NCI-H1048 (cell line): ENCODE measurements around the gene GLRX.
"Not testable (repeated sequence)": the region's sequence is repeated elsewhere in the genome, so short reads cannot be mapped to it uniquely, and the experiment has no call there.

Experiments used
- DNase-seq: peaks from one replicate; lab custom pipeline; 2025; lab: John Stamatoyannopoulos, UW

The GLRX gene, protein sequence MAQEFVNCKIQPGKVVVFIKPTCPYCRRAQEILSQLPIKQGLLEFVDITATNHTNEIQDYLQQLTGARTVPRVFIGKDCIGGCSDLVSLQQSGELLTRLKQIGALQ

DNA sequence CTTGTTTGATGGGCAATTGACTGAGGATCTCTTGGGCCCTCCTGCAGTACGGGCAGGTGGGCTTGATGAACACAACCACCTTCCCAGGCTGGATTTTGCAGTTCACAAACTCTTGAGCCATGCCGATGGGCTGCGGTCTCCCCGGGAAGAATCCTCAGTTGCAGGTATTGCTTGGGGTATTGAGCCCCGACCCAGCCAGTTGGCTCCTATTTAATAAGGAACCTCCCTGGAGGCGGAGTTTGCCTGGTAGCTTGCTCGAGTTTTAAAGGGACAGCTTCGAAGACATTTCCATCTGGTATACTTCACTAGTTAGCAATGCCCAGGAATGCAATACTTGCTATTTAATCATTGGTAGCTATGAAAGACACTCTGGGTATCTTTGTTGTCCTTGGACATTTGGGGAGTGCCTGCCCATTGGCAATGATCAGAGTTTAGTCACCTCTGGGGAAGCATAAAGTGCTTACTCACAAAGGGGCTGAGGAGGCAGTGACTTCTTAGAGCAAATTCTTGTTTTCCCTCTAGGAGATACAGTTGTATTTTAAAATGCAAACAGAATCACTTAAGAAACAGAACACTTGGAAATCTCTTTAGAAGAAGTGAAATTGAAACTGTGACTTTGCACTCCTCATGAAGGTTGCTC, at the start of gene GLRX:
Gene GLRX (minus strand): TSS at position 185 of the 640 bp plus-strand sequence. CDS start 64 bp downstream, at position 121.
- no peak for DNase-seq

DNA sequence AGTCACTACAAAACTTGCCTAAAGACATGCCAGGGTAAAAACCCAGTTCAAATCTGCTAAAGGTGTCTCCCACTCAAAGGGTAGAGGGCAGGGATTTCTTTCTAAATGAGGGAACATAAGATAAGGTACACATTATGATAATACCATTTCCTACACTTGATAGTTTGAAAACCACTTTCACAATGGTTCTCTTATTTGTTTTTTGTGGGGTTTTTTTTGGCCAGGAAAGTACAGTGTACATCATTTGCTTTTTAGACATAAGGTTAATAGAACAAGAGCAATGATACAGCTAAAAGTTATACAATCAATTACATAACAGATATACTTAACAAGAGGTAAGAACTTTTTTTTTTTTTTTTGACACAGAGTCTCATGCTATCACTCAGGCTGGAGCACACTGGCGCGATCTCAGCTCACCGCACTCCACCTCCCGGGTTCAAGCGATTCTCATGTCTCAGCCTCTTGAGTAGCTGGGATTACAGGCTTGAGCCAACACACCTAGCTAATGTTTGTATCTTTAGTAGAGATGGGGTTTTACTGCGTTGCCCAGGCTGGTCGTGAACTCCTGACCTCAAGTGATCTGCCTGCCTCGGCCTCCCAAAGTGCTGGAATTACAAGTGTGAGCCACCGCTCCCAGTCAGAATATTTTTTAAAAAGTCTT, 48.8 kb upstream of the GLRX start:
- DNase-seq: no peak

DNA sequence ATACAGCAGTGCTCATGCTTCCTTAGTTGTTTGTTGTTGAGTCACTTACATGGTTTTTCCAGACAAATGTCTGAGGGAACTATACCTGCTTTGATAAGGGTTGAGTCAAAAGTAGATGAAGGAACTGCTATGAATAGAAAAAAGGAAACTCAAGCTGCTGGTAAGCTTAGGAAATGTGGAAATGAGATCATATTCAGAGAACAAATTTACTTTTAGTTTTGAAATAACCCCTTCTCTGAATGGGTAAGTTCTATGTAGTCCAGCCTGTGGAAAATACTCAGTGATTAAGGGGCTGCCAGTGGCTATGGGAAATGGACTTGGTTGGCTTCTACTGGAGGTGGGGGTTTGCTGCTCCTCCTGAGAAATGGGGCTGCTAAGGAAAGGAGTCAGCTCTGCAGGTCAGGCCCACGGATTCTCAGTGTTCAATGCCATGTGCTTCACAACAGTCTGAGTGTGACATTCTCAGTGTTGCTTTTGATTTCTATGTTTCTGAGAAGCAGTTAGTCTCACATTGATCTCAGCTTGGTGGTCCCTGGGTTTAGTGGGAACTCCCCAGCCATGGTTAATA, 47.7 kb upstream of the GLRX start:
- DNase-seq: no peak

DNA sequence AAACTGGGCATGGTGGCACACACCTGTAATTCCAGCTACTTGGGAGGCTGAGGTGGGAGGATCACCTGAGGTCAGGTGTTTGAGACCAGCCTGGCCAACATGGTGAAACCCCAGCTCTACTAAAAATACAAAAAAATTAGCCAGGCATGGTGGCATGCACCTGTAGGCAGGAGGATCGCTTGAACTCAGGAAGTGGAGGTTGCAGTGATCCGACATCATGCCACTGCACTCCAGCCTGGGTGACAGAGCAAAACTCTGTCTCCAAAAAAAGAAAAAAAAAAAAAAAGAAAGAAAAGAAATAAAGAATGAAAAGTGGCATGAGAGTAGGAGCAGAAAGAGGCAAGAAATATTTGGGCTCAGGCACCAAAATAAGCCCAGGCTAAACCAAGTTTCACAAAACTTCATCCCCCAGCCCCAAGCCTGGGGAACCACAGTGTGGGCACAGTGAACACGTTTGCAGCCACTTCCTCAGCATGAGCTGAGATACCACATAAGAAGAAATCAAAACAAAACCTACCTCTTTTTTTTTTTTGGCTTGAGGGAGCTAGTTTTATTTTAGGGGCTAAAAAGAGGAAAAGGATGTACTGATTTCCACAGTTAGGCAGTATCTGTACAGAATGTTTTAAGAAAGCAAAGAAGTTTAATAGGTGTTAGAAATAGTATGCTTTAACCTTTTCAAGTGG, 46.8 kb upstream of the GLRX start:
- not testable (repeated sequence) for DNase-seq

DNA sequence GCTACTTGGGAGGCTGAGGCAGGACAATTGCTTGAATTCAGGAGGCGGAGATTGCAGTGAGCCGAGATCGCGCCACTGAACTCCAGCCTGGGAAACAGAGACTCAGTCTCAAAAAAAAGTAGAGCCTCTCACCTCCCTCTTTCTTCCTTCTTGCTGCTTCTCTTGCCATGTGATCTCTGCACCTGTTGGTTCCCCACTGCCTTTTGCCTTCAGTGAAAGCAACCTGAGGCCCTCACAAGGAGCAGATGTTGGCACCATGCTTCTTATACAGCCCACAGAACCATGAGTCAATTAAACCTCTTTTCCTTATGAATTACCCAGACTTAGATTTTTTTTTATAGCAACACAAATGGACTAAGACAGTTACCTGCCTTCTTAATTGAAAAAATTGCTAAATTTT, 45.6 kb upstream of the GLRX start:
- no peak for DNase-seq

DNA sequence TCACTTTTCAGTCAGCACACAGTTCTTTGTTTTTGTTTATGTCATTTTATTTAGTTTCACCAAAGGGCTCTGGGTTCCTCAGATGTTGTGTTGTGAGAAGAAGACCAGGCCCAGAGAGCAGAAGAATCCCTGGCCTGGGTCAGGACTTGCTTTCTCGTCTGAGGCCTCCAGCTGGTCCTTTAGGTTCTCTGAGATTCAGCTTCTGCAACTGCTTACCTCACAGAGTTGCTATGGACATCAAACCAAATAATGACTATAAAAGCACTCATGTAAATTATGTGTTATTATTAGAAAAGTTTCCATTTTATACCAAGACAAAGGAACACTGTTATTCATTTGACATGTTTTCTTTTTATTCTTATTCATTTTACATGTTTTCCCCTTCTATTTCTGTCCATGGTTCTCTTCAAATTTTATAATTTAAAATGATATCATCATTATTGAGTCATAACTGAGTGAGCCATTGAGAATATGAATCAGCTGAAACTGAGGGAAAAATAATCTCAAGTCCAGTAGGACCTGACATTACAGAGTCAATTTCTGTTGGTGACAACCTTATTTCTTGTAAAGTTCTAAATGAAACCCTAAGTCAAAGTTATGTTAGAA, 44.0 kb upstream of the GLRX start:
- DNase-seq: no peak

DNA sequence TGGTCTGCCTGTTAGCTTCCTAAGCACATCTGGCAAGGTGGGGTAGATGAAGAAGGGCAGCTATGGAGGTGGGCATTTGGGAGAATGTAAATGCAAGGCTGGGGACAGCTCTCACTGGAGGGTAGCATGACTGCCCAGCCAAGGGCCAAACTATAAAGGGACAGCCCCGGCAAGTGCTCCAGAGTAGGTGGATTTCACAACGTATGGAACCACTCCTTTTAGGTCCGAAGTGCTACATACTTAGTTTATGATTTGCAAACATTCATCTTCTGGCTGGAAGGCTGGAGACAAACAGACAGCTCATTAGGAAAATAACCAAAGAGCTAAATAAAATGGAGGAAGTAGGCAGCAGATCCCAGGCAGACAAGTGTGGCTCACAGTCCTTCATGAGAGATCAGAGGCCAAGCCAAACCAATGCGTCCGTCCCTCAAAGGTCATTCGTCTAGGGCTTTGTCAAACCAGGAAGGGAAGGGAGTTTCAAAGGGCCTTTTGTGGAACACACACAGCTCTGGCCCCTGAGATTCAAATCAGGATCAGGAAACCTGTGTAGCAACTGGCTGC, 42.5 kb upstream of the GLRX start:
- DNase-seq: no peak

DNA sequence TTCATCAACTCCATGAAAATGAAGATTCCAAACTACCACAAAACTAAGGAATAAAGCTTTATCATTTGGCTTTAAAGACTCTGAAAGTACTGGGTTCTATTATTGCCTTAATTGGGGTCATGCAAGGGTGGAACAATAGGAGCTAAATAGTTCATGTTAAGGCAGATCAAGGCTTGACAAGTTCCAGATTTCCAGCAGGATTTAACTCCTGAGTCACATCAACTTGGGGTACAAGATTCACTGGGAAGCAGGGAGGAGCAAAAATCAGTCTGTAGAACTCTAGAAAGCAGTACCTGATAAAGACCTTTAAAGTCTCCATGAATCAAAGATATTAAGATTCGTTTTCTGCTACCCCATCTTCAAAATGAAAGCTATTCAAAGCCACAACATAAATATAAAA, 41.9 kb upstream of the GLRX start:
- no peak for DNase-seq

DNA sequence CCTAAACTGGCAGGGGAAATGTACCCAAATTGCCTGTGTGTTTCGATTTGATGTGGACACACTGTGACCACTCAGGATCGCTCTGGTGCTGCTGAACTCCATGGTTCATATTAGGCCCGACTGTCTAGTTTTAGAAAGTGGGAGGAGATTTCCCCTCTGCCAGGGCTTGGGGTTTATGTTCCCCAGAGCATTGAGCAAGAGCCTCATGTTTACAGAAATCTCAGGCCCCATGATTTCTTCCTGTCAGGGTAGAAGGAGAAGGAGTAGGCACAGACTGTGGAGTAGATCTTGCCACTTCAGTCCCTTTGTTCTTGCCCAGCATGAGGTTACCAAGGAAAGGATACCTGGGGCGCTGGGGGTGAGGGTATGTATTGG, 40.8 kb upstream of the GLRX start:
- DNase-seq: no peak

DNA sequence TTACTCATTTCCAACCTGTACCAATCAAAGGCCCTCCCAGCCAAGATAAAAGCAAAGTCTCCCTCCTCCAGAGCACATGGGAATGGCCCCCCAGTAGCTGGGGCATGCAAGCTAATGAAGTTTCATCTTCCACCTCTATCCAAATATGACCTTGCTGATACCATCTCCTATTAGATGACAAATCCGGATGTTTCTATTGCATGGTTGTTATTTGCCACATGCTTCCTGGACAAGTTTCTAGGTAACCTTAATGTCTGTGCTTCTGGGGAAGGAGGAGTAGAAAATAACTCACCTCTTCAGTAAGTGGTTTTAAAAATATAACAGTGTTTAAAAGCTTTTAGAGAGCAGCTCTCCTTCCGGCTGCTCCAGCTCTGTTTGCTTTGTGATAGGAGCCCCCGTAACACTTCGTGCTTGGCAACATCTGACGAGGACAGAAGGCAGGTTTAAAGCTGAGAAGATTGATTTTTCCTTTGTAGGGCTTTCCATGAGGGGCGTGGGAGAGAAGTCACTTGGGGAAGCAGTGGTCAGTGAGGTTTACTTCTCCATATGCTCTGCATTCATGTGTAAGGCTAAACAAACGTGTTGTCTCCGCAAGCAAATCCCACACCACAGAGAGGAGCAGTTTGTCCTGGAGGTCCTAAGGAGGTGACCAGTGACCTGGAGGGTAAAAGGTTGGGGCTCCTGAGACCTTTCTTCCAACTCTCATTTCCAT, 40.3 kb upstream of the GLRX start:
- DNase-seq: no peak

DNA sequence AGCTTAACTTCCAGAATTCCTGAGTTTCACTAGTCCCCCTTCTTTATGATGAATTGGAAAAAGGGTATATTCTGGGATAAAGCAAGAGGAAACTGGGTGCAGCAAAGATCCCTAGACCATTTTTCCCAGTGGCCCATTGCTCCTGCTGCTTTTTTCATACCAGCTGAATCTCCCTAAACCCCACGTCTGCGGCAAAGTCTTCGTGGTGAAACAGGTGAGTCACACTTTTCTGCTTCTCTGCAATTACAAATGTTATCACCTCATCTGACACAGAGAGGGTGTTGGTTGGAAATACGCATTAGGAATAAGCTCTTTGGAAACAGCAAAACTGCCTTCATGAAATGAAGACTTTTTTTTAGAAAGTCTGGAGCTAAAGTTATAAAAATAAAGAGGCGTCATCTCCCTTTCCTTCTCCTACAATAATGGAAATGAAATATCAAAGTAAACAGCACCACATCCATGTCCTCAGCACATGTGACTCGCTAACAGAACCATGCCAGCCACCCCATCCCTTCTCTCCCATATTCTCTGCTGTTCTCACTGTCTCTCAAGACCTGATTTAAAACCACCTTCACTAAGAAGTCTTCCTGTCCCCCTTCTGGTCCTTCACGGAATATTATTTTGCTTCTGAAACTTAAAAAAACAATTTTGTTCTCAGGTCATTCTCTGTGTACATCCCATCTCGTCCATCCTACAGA, 39.5 kb upstream of the GLRX start:
- DNase-seq: no peak

DNA sequence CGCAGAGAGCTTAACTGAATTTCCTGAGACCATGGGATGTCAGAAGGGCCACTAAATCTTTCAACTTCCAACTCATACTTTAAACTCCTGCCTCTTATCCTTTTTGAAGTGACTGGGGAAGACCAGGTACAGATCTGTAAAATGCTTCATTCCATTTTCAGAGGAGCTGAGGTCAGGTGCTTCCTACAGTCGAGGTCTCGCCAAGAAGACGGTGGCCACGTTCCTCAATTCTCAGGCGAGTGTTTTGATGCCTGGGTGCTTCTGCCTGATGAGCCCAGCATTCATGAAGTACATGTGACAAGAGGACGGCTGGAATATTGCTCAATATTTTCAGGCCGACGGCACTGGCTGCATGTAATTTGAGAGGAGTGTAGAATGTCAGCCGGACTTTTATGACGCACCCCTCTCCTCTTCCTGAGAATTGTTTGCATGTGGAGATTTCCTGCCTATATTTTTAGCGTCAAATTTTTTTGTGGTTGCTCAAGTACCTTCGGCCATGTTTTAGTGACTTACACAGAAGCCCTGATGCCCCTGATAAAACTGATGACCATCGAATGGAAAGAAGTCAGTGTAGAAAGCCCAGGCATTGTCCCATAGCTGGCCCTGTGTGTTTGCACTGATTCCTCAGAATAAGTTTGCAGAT, 38.8 kb upstream of the GLRX start:
- no peak for DNase-seq

DNA sequence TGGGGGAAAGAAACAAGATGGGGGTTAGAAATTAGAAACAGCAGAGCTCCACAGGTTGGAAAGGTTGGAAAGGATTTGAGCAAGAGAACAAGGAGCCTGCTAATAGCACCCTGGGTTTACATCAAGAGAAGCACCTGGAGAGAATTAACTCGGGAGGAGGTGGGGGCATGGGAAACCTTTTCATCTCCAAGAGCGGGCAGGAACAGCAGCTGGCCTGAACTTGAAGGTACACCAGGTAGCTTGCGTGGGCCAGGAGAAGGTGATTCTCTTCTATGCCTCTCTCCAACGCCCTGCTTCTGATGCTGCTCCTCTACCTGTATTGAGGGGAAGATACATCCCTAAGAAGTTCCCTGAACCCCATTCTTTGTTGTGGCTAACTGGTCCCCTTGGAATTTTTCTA, 37.1 kb upstream of the GLRX start:
- no peak for DNase-seq

DNA sequence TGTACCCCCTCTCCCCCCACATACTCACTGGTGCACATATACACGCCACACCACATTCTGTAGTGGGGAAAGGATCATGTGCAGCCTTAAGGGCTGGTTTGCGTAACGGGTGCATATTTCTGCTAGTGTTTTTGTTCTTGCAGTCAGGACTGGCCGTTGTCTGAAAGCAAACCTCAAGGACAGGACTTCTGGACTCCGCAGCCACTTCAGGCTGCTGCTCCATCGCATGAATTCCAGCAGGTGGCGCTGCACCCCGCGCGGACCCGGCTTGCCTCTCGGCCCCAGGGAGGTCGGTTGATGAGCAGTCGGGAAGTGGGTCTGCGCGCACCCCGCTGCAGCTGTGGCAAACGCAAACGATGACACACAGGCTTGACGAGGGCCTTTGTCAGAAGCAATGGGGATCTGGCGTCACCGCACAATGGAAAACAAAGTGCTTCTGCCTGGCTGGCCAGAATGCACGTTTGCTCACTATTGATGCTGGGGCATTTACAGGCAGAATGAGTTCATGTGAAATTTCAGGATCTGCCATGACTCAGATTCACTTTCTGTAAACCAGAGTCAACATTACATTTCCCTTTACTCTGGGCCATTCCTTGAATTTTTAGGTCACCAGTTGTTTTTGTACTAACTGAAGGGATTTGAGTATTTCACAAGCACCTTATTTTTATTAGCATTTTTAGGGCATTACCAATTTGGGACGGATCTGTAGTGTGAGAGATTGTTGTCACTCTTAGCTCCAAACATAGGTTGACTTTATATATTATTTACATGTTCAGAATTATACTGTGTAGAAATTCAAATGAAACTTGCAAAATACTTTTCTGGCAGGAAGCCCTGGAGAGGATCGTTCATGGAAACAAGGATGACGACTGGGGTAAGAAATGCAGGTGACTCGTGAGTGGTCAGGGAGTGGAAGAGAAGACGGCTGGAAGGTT, 36.4 kb upstream of the GLRX start:
- peak; percentile 38 for DNase-seq

DNA sequence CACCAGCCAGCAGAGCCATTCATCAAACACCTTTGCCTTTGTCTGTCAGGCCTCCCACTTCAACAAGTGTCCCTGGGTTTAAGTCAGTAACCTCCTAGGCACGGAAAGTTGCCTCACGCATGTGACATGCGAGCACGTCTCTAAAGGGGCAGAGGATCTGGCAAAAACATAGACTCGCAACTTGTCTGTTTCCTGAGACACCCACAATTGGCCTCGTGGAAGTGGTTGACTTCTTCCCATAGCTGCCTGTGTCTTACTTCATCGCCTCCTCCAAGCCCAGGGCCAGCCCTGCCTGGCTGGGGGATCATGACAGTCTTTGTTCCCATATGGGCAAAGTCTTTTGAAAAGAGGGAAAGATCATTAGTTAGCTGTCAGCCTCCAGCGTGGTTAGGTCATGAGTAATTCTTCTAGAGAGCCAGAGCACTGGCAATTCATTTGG, 35.5 kb upstream of the GLRX start:
- DNase-seq: no peak

DNA sequence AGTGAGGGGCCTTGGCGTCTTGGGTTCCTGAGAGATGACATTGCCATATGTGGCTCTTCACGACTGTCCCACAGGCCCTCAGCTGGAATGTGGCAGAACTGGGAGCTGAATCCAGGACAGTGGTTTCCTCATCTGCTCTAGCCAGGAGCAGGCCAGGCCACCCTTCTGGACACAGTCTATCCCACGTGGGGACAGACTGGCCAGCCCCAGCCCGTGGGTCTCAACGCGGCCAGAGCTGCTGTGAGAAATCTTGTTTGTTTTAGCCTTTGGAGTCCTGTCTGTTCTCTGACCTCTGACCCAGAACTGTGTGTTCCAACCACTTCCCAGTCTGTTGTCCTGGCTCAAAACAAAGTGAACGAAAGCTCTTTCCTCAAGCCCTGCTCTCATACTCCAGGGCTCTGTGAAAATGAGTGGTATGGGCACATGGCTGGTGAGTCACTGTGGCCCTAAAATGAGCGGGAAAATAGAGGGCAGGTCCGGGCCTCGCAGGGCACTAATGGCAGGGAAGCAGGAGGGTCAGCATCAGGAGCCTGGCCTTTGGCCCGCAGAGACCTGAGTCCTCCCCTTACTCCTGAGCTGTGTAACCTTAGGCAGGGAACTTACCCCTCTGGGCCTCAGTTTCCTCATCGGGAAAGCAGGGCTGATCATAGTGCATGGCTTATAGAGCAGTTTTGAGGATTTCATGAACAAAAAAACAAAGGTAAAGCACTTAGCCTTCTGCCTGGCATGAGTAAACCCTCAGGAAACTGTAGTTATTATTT, 34.8 kb upstream of the GLRX start:
- no peak for DNase-seq

DNA sequence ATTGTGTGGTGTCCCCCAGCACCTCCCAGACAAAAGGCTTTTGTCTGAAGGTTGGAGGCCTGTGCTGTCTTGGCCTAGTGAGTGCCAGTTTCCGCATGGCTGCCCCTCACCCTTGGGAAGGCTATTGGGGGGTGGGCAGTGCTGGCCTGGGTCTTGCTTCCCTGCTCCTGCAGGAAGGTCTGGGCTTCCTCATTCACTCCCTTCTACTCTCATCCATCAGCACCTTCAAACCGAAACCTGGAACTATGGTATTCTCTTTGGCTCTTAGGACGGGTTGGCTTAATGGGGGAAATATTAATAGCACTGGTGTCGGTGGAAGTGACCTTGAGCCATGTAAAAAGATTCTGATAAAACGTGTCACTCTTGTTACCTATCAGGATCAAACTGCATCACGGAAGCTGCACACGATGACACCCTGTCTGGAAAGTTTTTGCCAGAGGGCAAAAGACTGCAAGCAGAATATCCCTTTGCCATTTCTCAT, 34.0 kb upstream of the GLRX start:
- DNase-seq: no peak

DNA sequence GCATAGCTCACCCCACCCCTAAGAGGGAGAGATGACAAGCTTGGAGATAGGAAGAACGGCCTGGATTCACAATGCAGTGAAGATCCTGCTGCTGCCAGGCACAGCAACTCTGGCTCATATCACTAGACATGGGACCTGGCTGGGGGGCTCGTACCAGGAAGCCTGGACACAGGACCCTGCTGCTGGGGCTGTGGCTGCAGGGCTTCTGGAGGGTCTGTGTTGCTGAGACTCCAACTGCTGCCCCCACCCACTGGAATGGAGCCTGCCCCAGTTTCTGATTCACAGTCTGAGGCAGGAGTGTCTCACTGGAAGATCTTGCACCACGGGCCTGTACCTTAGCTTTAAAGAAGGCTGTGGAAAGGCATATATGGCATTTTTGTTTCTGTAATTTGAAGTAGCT, 31.0 kb upstream of the GLRX start:
- DNase-seq: no peak
